PC-9 (cell line): ENCODE results near the gene KLHL40.

Experiments
- CTCF ChIP-seq: fragments of 200-600 bp; sonication (generic); conservative IDR thresholded peaks from 2 replicates; pipeline ENCODE4 v1.6.1; 2017; ENCODE audit warnings: mixed run types, antibody characterized with exemption, mild to moderate bottlenecking, moderate library complexity
- EZH2 ChIP-seq: fragments of 200-600 bp; sonication (generic); IDR thresholded peaks from 2 replicates; pipeline ENCODE4 v1.8.0; 2017; ENCODE audit warnings: antibody characterized with exemption, low read depth

- TF ChIP-seq CTCF (no peak), EZH2 (no peak)
Observed at GRCh38 chr3:42638339-42638842, 46.9 kb upstream of the KLHL40 start.
